Kidney (tissue), 14 donors: ENCODE results near the gene MS4A6A. TPM values are rescaled to one million over a fixed set of nuclear protein-coding genes. Genes with fewer than 3 reads are reported as not detected.

Source experiments
- DNase-seq, 5 donors: peaks; one replicate each; pipeline ENCODE4 v3.0.0-alpha.2; 2013 to 2020
- FAIRE-seq: peaks from 2 replicates; lab custom pipeline; 2012; peaks lifted over from hg19 to GRCh38; lab: Jason Lieb, UNC
- H3K27ac ChIP-seq, 2 donors: one replicate each; pipeline ENCODE4 v1.7.0; 2013; ENCODE audit warnings: low read depth in 2 of 2, low read length in 2 of 2, inconsistent platforms in 1 of 2
- H3K27me3 ChIP-seq: one replicate; pipeline ENCODE4 v1.7.1; 2013; ENCODE audit warnings: low read length, inconsistent platforms; ENCODE audit not compliant: control insufficient read depth, insufficient read depth
- H3K36me3 ChIP-seq, 3 donors: one replicate each; pipeline versions ENCODE4 v1.7.0 to v1.7.1; 2013; ENCODE audit warnings: low read length in 3 of 3, control low read depth in 1 of 3, inconsistent platforms in 1 of 3; ENCODE audit not compliant: insufficient read depth in 3 of 3, control insufficient read depth in 2 of 3
- H3K4me1 ChIP-seq, 3 donors: one replicate each; pipeline versions ENCODE4 v1.7.0 to v1.7.1; 2013; ENCODE audit warnings: low read length in 3 of 3, inconsistent platforms in 1 of 3, low read depth in 1 of 3; ENCODE audit not compliant: control insufficient read depth in 2 of 3, insufficient read depth in 2 of 3
- H3K4me3 ChIP-seq, 3 donors: one replicate each; pipeline versions ENCODE4 v1.7.0 to v1.8.1; 2013; ENCODE audit warnings: low read length in 3 of 3, control low read depth in 1 of 3, inconsistent platforms in 1 of 3
- H3K9ac ChIP-seq, 3 donors: one replicate each; pipeline versions ENCODE4 v1.7.0 to v1.7.1; 2013; ENCODE audit warnings: low read length in 3 of 3, control low read depth in 1 of 3, inconsistent platforms in 1 of 3
- H3K9me3 ChIP-seq, 3 donors: one replicate each; pipeline versions ENCODE4 v1.7.0 to v1.7.1; 2013; ENCODE audit warnings: low read length in 3 of 3, control low read depth in 1 of 3, inconsistent platforms in 1 of 3; ENCODE audit not compliant: control insufficient read depth in 2 of 3, insufficient read depth in 1 of 3
- intact Hi-C: fragments of 100-400 bp; cut with DNase I; formaldehyde crosslinking; loops from one replicate; pipeline ENCODE4 v1.11.1; 2022
- polyA plus RNA-seq: library from polyadenylated mRNA; stranded (reverse); fragments of 350-450 nt; fragmentation: Illumina TruSeq; extraction: RNeasy Lipid Tissue Mini Kit (QIAGEN cat#74804); gene quantifications from one replicate; pipeline ENCODE4 v1.2.3, GENCODE V29; 2014; ENCODE audit warnings: low read depth, low replicate concordance; ENCODE audit not compliant: insufficient read depth
- total RNA-seq: library from RNA; stranded (reverse); fragmentation: NEBNext Ultra II Directional; extraction: Animal tissue kit (Norgen Biotek cat#: 25700); gene quantifications from one replicate; pipeline ENCODE4 v1.2.1, GENCODE V29; 2021
- TF ChIP-seq, protein P1 (sequence below): IDR thresholded peaks from 3 replicates; pipeline ENCODE4 v1.5.1; 2012; ENCODE audit warnings: mild to moderate bottlenecking, moderate library complexity, borderline replicate concordance; ENCODE audit not compliant: insufficient read depth; ENCODE audit errors: extremely low read depth
- donor health status: control.
- donor health status: control.
- donor health status: control.
- donor health status: control.
- donor health status: control.
- donor health status: DM: yes; HTN: yes; CAD: no.
- donor health status: Normal renal cell carcinoma (clear cell type).

Gene MS4A6A
- total and polyA plus RNA-seq, 2 donors from 2014 or later: 16.7 to 145 TPM

DNA sequence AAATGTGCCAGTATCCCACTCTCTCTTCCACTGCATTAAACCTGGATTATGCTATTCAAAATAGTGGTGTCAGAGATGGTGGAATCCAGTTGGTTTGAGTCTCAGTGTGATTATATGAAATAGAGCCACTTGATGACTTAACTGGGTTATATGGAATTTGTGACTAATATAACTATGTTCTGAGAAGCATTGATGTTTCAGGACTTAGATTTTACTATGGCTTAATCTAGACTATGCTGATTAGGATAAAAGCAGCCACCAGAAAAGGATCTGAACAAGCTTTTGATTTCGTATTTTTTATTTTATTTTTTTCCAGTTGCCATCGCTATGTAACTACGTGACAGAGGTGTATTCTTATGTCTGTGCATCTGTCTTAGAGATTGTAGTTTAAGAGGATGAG is 39.1 kb downstream of the MS4A6A start:
- no peak overlapping the region for H3K4me3 ChIP-seq
- H3K9ac ChIP-seq: no peak overlapping the region
- TF ChIP-seq, protein P1, sequence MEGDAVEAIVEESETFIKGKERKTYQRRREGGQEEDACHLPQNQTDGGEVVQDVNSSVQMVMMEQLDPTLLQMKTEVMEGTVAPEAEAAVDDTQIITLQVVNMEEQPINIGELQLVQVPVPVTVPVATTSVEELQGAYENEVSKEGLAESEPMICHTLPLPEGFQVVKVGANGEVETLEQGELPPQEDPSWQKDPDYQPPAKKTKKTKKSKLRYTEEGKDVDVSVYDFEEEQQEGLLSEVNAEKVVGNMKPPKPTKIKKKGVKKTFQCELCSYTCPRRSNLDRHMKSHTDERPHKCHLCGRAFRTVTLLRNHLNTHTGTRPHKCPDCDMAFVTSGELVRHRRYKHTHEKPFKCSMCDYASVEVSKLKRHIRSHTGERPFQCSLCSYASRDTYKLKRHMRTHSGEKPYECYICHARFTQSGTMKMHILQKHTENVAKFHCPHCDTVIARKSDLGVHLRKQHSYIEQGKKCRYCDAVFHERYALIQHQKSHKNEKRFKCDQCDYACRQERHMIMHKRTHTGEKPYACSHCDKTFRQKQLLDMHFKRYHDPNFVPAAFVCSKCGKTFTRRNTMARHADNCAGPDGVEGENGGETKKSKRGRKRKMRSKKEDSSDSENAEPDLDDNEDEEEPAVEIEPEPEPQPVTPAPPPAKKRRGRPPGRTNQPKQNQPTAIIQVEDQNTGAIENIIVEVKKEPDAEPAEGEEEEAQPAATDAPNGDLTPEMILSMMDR: no peak
- FAIRE-seq (no peak), DNase-seq (no peak)
- H3K9me3 ChIP-seq: no peaks in the 10 kb centered on the region
- no peak overlapping the region for H3K27ac ChIP-seq
- no peaks in the 10 kb centered on the region for H3K4me1 ChIP-seq
- no peaks in the 10 kb centered on the region for H3K36me3 ChIP-seq
- intact Hi-C loops: no loop called here
- no peaks in the 10 kb centered on the region for H3K27me3 ChIP-seq

DNA sequence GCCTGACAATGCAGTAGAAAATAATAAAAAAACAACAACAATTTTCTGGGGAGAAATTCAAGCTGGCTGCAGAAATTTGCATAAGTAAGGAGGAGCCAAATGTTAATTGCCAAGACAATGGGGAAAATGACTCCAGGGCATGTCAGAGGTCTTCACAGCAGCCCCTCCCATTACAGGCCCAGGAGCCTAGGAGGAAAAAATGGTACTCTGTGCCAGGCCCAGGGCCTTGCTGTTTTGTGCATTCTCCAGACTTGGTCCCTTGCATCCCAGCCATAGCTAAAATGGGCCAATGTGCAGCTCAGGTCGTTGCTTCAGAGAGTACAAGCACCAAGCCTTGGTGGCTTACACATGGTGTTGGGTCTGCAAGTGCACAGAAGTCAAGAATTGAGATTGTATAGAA is 49.0 kb downstream of the MS4A6A start:
- intact Hi-C loops: no loop called here
- no peak for FAIRE-seq
- no peak overlapping the region for H3K9ac ChIP-seq
- no peaks in the 10 kb centered on the region for H3K36me3 ChIP-seq
- H3K4me1 ChIP-seq: no peaks in the 10 kb centered on the region
- no peak overlapping the region for H3K27ac ChIP-seq
- H3K27me3 ChIP-seq: no peaks in the 10 kb centered on the region
- H3K4me3 ChIP-seq: no peak overlapping the region
- DNase-seq: no peak
- TF ChIP-seq, protein P1: no peak
- H3K9me3 ChIP-seq: peaks cover 0 to 6% (median 2%) of the 10 kb centered on the region in 3 donors

DNA sequence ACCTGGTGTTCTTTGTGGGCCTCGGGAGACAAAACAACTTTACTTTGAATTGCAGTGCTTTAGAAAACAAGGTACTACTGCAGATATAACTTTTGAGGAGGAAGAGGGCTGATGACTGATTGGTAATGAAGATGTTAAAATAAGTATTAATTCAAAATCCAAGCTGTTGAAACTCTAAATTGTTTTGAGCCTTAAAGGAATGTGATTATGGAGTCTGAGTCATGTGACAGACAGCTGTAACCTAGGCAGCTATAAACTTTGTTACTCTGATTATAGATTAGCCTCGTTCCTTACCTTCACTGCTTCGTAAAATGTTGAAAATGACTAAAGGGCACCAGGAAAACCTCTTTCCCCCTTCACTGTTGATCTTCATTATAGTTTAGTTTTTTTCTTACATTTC is 51.0 kb downstream of the MS4A6A start:
- no peak for FAIRE-seq
- TF ChIP-seq, protein P1: no peak
- Histone ChIP-seq H3K36me3 (no peaks in the 10 kb centered on the region), H3K9me3 (peaks cover 0 to 6% (median 0%) of the 10 kb centered on the region in 3 donors), H3K27ac (no peak overlapping the region), H3K4me3 (no peak overlapping the region), H3K4me1 (no peaks in the 10 kb centered on the region), H3K27me3 (no peaks in the 10 kb centered on the region), H3K9ac (no peak overlapping the region)
- DNase-seq: peak in 1 of 5 donors; percentile 8
- intact Hi-C loops: no loop called here

- Histone ChIP-seq H3K9me3 (no peaks in the 10 kb centered on the region), H3K27me3 (no peaks in the 10 kb centered on the region), H3K9ac (no peak overlapping the region), H3K27ac (no peak overlapping the region), H3K36me3 (no peaks in the 10 kb centered on the region), H3K4me1 (no peaks in the 10 kb centered on the region), H3K4me3 (no peak overlapping the region)
- DNase-seq: peak in 2 of 5 donors; percentile 25 to 40
- intact Hi-C loops: no loop called here
- no peak for FAIRE-seq
- TF ChIP-seq, protein P1: peak; percentile 21
These were observed 52.4 kb downstream of the MS4A6A start for GRCh38 chr11:60130496-60130895.
